Neural cell (in vitro differentiated cells): ENCODE data around the gene HAGHL. TPM values are rescaled to one million over a fixed set of nuclear protein-coding genes. Genes with fewer than 3 reads are reported as not detected.
A peak's percentile ranks its signal among the peaks of the same experiment; 100 is the strongest.

ENCODE experiments used
- H2AFZ ChIP-seq: fragments of 200-600, 300-800 bp; sonication (generic), shearing (Covaris generic); 2 replicates; pipeline ENCODE4 v1.6.0; 2014; ENCODE audit warnings: low read depth, mild to moderate bottlenecking, antibody characterized with exemption, low read length, moderate library complexity
- H3F3A ChIP-seq: fragments of 200-600 bp; shearing (Covaris generic); 2 replicates; pipeline ENCODE4 v1.6.1; 2016; ENCODE audit warnings: mild to moderate bottlenecking, moderate library complexity, mixed read lengths, antibody characterized with exemption, low read length; ENCODE audit not compliant: insufficient read depth, poor library complexity, severe bottlenecking
- H3K27ac ChIP-seq: fragments of 200-600, 300-800 bp; sonication (generic), shearing (Covaris generic); 2 replicates; pipeline ENCODE4 v1.5.1; 2014; ENCODE audit warnings: mild to moderate bottlenecking, low read length, moderate library complexity
- H3K27me3 ChIP-seq: fragments of 300-800, 200-600 bp; sonication (generic), shearing (Covaris generic); 2 replicates; pipeline ENCODE4 v1.6.0; 2014; ENCODE audit warnings: mild to moderate bottlenecking, low read depth, low read length, moderate library complexity; ENCODE audit not compliant: insufficient read depth
- H3K36me3 ChIP-seq: fragments of 300-800, 200-600 bp; sonication (generic), shearing (Covaris generic); 2 replicates; pipeline ENCODE4 v1.5.1; 2014; ENCODE audit warnings: mild to moderate bottlenecking, antibody characterized with exemption, low read length, moderate library complexity; ENCODE audit not compliant: insufficient read depth
- H3K4me2 ChIP-seq: fragments of 300-800, 200-600 bp; sonication (generic), shearing (Covaris generic); 2 replicates; pipeline ENCODE4 v1.6.0; 2014; ENCODE audit warnings: mild to moderate bottlenecking, low read length
- H3K4me3 ChIP-seq: fragments of 300-800, 200-600 bp; sonication (generic), shearing (Covaris generic); 2 replicates; pipeline ENCODE4 v1.5.1; 2014; ENCODE audit warnings: mild to moderate bottlenecking, low read length, moderate library complexity
- H3K79me2 ChIP-seq: fragments of 200-600 bp; shearing (Covaris generic); replicated peaks from 2 replicates; pipeline ENCODE4 v1.6.0; 2014; ENCODE audit warnings: mild to moderate bottlenecking, low read length, moderate library complexity; ENCODE audit not compliant: insufficient read depth
- H3K9ac ChIP-seq: fragments of 300-800, 200-600 bp; sonication (generic), shearing (Covaris generic); 2 replicates; pipeline ENCODE4 v1.6.1; 2016; ENCODE audit warnings: mild to moderate bottlenecking, low read length, mixed read lengths
- H3K9me2 ChIP-seq: fragments of 200-600 bp; shearing (Covaris generic); 2 replicates; pipeline ENCODE4 v1.6.1; 2016; ENCODE audit warnings: mild to moderate bottlenecking, low read length, mixed read lengths; ENCODE audit not compliant: insufficient read depth
- H3K9me3 ChIP-seq: fragments of 200-600, 300-800 bp; sonication (generic), shearing (Covaris generic); 2 replicates; pipeline ENCODE4 v1.6.1; 2016; ENCODE audit warnings: mild to moderate bottlenecking, mixed run types, low read length, moderate library complexity, mixed read lengths
- H4K20me1 ChIP-seq: fragments of 200-600 bp; shearing (Covaris generic); 2 replicates; pipeline ENCODE4 v1.6.1; 2016; ENCODE audit warnings: mild to moderate bottlenecking, mixed run types; ENCODE audit not compliant: insufficient read depth
- EP300 ChIP-seq: fragments of 450-650 bp; conservative IDR thresholded peaks from 2 replicates; pipeline ENCODE4 v1.6.1; 2014; ENCODE audit warnings: antibody characterized with exemption, mild to moderate bottlenecking, moderate library complexity; ENCODE audit not compliant: poor library complexity, severe bottlenecking
- EZH2 ChIP-seq: fragments of 200-600, 300-800 bp; shearing (Covaris generic), sonication (generic); IDR thresholded peaks from 2 replicates; pipeline ENCODE4 v1.6.1; 2014; ENCODE audit warnings: antibody characterized with exemption, low read length, borderline replicate concordance, mild to moderate bottlenecking; ENCODE audit not compliant: insufficient read depth, poor library complexity, severe bottlenecking
- MXI1 ChIP-seq: fragments of 450-650 bp; conservative IDR thresholded peaks from 2 replicates; pipeline ENCODE4 v1.6.1; 2014; ENCODE audit warnings: antibody characterized with exemption, mild to moderate bottlenecking; ENCODE audit not compliant: poor library complexity, severe bottlenecking
- POLR2AphosphoS5 ChIP-seq: IDR thresholded peaks from 2 replicates; pipeline ENCODE4 v1.6.1; 2012
- RAD21 ChIP-seq: fragments of 450-650 bp; conservative IDR thresholded peaks from 2 replicates; pipeline ENCODE4 v1.6.1; 2014; ENCODE audit warnings: antibody characterized with exemption, mild to moderate bottlenecking, moderate library complexity
- SMC3 ChIP-seq: fragments of 450-650 bp; conservative IDR thresholded peaks from 2 replicates; pipeline ENCODE4 v1.6.1; 2014; ENCODE audit warnings: antibody characterized with exemption, mild to moderate bottlenecking, moderate library complexity; ENCODE audit not compliant: poor library complexity
- TAF1 ChIP-seq: IDR thresholded peaks from 2 replicates; pipeline ENCODE4 v1.6.1; 2012; ENCODE audit warnings: low read depth
- polyA plus RNA-seq: library from polyadenylated mRNA; depleted of rRNA; stranded (reverse); fragments of >200 nt; gene quantifications from 2 replicates; pipeline ENCODE4 v1.2.3, GENCODE V29; 2014
- TF ChIP-seq, protein P1 (sequence below): IDR thresholded peaks from 2 replicates; pipeline ENCODE4 v1.6.1; 2012; ENCODE audit warnings: borderline replicate concordance
- TF ChIP-seq, protein P2 (sequence below): fragments of 450-650 bp; IDR thresholded peaks from 2 replicates; pipeline ENCODE4 v1.5.1; 2014; ENCODE audit warnings: antibody characterized with exemption, mild to moderate bottlenecking, moderate library complexity; ENCODE audit not compliant: poor library complexity, severe bottlenecking

The HAGHL gene
- polyA plus RNA-seq, 1 donor from 2014 or later: 28.3 TPM

DNA sequence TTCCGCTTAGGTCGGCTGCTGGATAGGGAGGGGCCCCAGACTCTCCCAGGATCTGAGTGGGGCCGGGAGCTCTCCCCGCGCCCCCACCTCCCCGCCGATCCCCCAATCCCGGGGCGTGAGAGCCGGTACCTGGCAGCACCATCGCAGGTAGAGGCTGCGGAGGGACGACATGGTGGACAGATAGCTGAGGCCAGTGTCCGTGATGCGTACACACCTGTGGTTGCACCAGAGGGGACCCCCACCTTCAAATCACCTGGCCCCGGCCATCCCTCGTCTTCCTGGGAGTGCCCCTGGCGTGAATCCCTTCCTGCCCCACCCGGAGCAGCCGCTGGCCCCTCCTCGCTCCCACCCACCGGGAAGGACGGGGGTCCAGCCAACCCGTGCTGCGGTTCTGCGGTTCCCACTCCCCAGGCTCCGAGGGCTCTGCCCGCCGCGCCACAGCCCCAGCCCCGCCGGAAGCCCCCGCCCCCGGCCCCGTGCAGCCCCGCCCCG lies 32.0 kb upstream of the HAGHL start:
- Histone ChIP-seq H3K36me3 (no peaks in the 10 kb centered on the region), H3K4me3 (no peak overlapping the region), H3K27me3 (peaks cover 28% of the 10 kb centered on the region), H3K79me2 (no peaks in the 10 kb centered on the region), H3K9me2 (no peaks in the 10 kb centered on the region), H3K4me2 (no peak overlapping the region), H3F3A (no peaks in the 10 kb centered on the region), H3K27ac (no peak overlapping the region), H2AFZ (no peak overlapping the region), H4K20me1 (peaks cover 10% of the 10 kb centered on the region), H3K9me3 (no peaks in the 10 kb centered on the region), H3K9ac (no peak overlapping the region)
- TF ChIP-seq TAF1: no peak
- TF ChIP-seq MXI1: no peak
- no peak for TF ChIP-seq POLR2AphosphoS5
- no peak for TF ChIP-seq EZH2
- no peak for TF ChIP-seq EP300
- no peak for TF ChIP-seq SMC3
- TF ChIP-seq, protein P1, sequence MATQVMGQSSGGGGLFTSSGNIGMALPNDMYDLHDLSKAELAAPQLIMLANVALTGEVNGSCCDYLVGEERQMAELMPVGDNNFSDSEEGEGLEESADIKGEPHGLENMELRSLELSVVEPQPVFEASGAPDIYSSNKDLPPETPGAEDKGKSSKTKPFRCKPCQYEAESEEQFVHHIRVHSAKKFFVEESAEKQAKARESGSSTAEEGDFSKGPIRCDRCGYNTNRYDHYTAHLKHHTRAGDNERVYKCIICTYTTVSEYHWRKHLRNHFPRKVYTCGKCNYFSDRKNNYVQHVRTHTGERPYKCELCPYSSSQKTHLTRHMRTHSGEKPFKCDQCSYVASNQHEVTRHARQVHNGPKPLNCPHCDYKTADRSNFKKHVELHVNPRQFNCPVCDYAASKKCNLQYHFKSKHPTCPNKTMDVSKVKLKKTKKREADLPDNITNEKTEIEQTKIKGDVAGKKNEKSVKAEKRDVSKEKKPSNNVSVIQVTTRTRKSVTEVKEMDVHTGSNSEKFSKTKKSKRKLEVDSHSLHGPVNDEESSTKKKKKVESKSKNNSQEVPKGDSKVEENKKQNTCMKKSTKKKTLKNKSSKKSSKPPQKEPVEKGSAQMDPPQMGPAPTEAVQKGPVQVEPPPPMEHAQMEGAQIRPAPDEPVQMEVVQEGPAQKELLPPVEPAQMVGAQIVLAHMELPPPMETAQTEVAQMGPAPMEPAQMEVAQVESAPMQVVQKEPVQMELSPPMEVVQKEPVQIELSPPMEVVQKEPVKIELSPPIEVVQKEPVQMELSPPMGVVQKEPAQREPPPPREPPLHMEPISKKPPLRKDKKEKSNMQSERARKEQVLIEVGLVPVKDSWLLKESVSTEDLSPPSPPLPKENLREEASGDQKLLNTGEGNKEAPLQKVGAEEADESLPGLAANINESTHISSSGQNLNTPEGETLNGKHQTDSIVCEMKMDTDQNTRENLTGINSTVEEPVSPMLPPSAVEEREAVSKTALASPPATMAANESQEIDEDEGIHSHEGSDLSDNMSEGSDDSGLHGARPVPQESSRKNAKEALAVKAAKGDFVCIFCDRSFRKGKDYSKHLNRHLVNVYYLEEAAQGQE: no peak
- TF ChIP-seq RAD21: no peak
- TF ChIP-seq, protein P2, sequence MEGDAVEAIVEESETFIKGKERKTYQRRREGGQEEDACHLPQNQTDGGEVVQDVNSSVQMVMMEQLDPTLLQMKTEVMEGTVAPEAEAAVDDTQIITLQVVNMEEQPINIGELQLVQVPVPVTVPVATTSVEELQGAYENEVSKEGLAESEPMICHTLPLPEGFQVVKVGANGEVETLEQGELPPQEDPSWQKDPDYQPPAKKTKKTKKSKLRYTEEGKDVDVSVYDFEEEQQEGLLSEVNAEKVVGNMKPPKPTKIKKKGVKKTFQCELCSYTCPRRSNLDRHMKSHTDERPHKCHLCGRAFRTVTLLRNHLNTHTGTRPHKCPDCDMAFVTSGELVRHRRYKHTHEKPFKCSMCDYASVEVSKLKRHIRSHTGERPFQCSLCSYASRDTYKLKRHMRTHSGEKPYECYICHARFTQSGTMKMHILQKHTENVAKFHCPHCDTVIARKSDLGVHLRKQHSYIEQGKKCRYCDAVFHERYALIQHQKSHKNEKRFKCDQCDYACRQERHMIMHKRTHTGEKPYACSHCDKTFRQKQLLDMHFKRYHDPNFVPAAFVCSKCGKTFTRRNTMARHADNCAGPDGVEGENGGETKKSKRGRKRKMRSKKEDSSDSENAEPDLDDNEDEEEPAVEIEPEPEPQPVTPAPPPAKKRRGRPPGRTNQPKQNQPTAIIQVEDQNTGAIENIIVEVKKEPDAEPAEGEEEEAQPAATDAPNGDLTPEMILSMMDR: no peak

DNA sequence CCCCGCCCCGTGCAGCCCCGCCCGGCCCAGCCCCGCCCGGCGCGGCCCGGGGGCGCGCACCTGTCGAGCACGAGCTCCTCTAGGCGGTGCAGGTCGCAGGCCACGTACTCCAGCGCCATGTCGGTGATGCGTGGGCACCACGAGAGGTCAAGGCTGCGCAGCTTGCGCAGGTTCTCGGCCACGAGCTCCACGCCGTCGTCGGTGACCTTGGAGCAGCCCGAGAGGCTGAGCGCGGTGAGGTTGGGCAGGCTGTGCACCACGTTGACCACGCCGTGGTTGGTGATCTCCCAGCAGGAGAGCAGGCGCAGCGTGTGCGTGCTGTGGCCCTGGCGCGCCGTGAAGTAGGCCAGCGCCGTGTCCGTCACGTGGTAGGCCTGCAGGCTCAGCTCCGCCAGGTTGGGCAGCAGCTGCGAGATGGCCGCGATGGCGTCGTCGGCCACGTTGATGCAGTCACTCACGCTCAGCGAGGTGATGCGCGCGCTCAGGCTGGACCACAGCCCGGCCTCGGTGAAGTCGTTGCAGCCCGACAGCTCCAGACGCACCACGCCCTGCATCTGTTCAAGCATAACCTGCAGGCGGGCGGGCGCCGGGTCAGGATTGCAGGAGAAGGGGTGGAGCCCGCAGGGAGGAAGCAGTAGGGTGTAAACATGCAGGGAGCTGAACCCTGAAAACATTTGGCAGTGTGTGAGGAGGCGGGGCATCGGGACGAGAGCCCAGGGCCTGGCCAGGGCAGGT lies 31.4 kb upstream of the HAGHL start:
- Histone ChIP-seq H2AFZ (no peak overlapping the region), H3K4me3 (peak overlapping the region; percentile 33), H3K27me3 (peaks cover 34% of the 10 kb centered on the region), H4K20me1 (peaks cover 16% of the 10 kb centered on the region), H3K27ac (no peak overlapping the region), H3F3A (no peaks in the 10 kb centered on the region), H3K9ac (no peak overlapping the region), H3K79me2 (peaks cover 5% of the 10 kb centered on the region), H3K36me3 (no peaks in the 10 kb centered on the region), H3K4me2 (no peak overlapping the region), H3K9me2 (no peaks in the 10 kb centered on the region), H3K9me3 (no peaks in the 10 kb centered on the region)
- TF ChIP-seq EZH2 (no peak), TAF1 (no peak), MXI1 (no peak), EP300 (no peak), POLR2AphosphoS5 (no peak), RAD21 (no peak), SMC3 (no peak)
- TF ChIP-seq, protein P2: no peak
- TF ChIP-seq, protein P1: no peak
